ENCODE data around the gene LLPH. TPM values are rescaled to one million over a fixed set of nuclear protein-coding genes. Genes with fewer than 3 reads are reported as not detected.
A peak's percentile ranks its signal among the peaks of the same experiment; 100 is the strongest.
"Not testable (repeated sequence)": the region's sequence is repeated elsewhere in the genome, so short reads cannot be mapped to it uniquely, and the experiment has no call there.

The LLPH gene
- total RNA-seq (ENCODE audit: unreplicated experiment): 14.4 TPM
- long read RNA-seq, full-length matches to known transcripts: 6 of 6 reads
- long read RNA-seq, partial matches to known transcripts: 0 of 6 reads
- long read RNA-seq, other reads (novel, unspliced or antisense): 0 of 6 reads

DNA sequence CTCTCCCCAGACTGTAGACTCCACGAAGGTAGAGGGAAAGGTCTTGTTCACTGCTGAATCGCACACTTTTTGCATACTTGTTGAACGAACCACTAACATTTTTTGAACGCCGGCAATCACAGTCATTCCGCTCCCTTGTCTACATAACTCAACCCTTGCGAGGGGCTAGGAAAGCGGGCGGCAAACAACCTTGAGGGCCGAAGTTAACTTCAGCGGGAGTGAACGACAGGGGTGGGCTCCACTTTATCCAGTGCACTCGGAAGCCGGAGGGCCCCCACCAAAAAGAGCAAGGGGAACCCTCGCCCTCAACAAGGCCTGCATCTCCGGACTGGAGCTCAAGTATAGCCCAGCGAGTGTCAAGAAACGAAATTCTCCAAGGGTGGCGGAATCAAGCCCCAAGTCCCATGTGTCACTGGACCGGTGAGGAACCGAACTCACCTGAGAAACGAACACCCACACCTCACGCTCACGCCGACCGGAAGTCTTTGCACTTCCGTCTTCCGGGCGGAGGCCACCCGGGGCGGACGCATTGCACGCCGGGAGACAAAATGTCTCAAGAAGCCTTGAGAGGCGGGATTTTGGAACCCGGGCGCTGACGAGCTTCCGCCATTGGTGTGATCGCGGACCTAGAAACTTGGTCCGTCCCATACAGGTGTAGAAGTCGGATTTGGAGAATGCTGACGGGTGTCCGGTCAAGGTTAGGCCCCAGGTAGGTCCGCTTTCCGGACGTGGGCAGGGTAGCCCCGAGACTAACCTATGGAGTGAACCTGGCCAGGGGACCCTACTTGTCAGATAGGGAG, at the start of gene LLPH:
TSS of gene LLPH (minus strand) at position 484 of the 800 bp plus-strand sequence. CDS start 1,644 bp downstream, outside the sequence.
- peak; percentile 88 for DNase-seq
- Mint-ChIP-seq H3K36me3 (ENCODE audit: unreplicated experiment) (no peaks in the 10 kb centered on the region), H3K4me1 (ENCODE audit: low read depth, unreplicated experiment) (peaks cover 10% of the 10 kb centered on the region), H3K27ac (ENCODE audit: unreplicated experiment) (peak within 1 kb of the TSS; percentile 41), H3K4me3 (ENCODE audit: unreplicated experiment) (peak within 1 kb of the TSS; percentile 98), H3K27me3 (ENCODE audit: unreplicated experiment) (no peaks in the 10 kb centered on the region), H3K9me3 (ENCODE audit: unreplicated experiment) (peaks cover 5% of the 10 kb centered on the region)
- TF ChIP-seq, protein P1, sequence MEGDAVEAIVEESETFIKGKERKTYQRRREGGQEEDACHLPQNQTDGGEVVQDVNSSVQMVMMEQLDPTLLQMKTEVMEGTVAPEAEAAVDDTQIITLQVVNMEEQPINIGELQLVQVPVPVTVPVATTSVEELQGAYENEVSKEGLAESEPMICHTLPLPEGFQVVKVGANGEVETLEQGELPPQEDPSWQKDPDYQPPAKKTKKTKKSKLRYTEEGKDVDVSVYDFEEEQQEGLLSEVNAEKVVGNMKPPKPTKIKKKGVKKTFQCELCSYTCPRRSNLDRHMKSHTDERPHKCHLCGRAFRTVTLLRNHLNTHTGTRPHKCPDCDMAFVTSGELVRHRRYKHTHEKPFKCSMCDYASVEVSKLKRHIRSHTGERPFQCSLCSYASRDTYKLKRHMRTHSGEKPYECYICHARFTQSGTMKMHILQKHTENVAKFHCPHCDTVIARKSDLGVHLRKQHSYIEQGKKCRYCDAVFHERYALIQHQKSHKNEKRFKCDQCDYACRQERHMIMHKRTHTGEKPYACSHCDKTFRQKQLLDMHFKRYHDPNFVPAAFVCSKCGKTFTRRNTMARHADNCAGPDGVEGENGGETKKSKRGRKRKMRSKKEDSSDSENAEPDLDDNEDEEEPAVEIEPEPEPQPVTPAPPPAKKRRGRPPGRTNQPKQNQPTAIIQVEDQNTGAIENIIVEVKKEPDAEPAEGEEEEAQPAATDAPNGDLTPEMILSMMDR (IDR thresholded peaks at IDR 0.05; ENCODE audit: partially characterized antibody, unreplicated experiment): no peak

DNA sequence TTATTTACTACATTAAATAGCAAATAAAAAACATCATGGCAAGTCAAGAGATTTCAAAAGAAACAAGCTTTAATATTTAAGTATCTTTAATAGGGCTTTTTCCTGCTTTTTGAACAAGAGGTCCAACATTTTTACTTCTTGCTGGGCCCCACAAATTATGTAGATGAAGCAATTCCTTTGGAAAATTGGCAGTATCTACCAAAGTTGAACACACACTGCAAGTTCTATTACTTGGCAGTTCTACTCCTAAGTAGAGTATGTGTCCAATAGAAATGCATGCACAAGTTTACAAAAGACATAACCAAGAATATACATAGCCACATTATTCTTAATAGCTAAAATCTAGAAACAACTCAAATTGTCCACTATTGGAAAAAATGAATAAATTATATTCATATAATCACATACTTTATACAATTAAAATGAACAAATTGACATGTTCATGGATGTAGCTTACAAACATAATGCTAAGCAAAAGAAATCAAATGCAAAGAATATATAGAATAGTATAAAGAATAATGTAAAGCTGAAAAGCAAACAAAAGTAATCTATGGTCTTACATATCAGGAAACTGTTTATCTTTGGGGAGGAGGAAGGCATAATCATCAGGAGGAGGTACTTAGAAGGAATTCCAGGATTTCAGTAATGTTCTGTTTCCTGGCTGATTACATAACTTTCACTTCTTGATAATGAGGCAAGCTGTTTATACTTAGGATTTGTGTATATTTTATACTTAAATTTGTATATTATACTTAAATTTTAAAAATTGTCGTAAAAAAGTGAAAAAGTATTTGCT, 45.8 kb upstream of the LLPH start:
- no peak overlapping the region for H3K27ac Mint-ChIP-seq (ENCODE audit: unreplicated experiment)
- DNase-seq: no peak
- H3K4me1 Mint-ChIP-seq (ENCODE audit: low read depth, unreplicated experiment): no peaks in the 10 kb centered on the region
- peaks cover 1% of the 10 kb centered on the region for H3K27me3 Mint-ChIP-seq (ENCODE audit: unreplicated experiment)
- TF ChIP-seq, protein P1 (IDR thresholded peaks at IDR 0.05; ENCODE audit: partially characterized antibody, unreplicated experiment): no peak
- H3K9me3 Mint-ChIP-seq (ENCODE audit: unreplicated experiment): no peaks in the 10 kb centered on the region
- H3K36me3 Mint-ChIP-seq (ENCODE audit: unreplicated experiment): peaks cover 9% of the 10 kb centered on the region
- no peak overlapping the region for H3K4me3 Mint-ChIP-seq (ENCODE audit: unreplicated experiment)

DNA sequence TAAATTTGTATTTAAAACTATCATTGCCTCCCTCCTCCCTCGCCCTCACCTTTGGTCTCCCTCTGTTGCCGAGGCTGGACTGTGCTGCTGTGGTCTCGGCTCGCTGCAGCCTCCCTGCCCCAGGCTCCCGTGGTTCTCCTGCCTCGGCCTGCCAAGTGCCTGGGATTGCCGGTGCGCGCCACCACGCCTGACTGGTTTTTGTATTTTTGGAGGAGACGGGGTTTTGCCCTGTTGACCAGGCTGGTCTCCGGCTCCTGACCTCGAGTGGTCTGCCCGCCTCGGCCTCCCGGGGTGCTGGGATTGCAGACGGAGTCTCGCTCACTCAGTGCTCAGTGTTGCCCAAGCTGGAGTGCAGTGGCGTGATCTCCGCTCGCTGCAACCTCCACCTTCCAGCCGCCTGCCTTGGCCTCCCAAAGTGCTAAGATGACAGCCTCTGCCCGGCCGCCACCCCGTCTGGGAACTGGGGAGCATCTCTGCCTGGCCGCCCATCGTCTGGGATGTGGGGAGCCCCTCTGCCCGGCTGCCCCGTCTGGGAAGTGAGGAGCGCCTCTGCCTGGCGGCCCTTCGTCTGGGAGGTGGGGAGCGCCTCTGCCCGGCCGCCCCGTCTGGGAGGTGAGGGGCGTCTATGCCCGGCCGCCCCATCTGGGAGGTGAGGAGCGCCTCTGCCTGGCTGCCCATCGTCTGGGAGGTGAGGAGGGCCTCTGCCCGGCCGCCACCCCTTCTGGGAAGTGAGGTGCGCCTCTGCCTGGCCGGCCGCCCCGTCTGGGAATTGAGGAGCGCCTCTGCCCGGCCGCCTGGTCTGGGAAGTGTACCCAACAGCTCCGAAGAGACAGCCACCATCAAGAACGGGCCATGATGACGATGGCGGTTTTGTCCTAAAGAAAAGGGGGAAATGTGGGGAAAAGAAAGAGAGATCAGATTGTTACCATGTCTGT, 44.1 kb upstream of the LLPH start:
- H3K4me3 Mint-ChIP-seq (ENCODE audit: unreplicated experiment); H3K4me1 Mint-ChIP-seq (ENCODE audit: low read depth, unreplicated experiment); H3K27me3 Mint-ChIP-seq (ENCODE audit: unreplicated experiment); H3K36me3 Mint-ChIP-seq (ENCODE audit: unreplicated experiment); H3K9me3 Mint-ChIP-seq (ENCODE audit: unreplicated experiment): not testable (repeated sequence)
- peak; percentile 48 for DNase-seq
- peak overlapping the region; percentile 43 for H3K27ac Mint-ChIP-seq (ENCODE audit: unreplicated experiment)

DNA sequence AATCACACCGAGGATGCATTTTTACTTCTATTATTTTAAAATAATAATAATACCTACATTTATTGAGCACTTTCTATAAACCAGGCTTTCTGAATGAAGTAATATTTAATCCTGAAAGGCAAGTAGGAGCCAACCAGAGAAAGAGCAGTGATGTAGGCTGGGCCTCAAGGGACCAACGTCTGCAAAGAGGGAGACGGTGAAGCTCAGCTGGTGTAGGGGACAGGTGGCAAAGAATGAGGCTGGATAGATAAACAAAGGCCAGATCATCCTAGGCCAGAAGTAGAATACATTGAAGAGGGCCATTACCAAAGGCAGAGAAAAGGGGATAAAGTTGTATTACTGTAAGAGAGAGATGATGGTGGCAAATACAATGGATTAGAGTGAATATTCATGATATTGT, 40.1 kb upstream of the LLPH start:
- TF ChIP-seq, protein P1 (IDR thresholded peaks at IDR 0.05; ENCODE audit: partially characterized antibody, unreplicated experiment): no peak
- Mint-ChIP-seq H3K27me3 (ENCODE audit: unreplicated experiment) (peaks cover 2% of the 10 kb centered on the region), H3K36me3 (ENCODE audit: unreplicated experiment) (peaks cover 13% of the 10 kb centered on the region), H3K4me3 (ENCODE audit: unreplicated experiment) (peak overlapping the region; percentile 96), H3K27ac (ENCODE audit: unreplicated experiment) (peak overlapping the region; percentile 73), H3K9me3 (ENCODE audit: unreplicated experiment) (peaks cover 1% of the 10 kb centered on the region), H3K4me1 (ENCODE audit: low read depth, unreplicated experiment) (peaks cover 5% of the 10 kb centered on the region)
- no peak for DNase-seq
